NCI-H2107 treated with DMSO at 0.1 percent for 48 hours (cell line): Measurements from ENCODE around the gene KCNA10.
A peak's percentile ranks its signal among the peaks of the same experiment; 100 is the strongest.

Experiments used
- DNase-seq: peaks from one replicate; lab custom pipeline; 2025; ENCODE audit not compliant: unreplicated experiment; lab: John Stamatoyannopoulos, UW

KCNA10 gene

DNA sequence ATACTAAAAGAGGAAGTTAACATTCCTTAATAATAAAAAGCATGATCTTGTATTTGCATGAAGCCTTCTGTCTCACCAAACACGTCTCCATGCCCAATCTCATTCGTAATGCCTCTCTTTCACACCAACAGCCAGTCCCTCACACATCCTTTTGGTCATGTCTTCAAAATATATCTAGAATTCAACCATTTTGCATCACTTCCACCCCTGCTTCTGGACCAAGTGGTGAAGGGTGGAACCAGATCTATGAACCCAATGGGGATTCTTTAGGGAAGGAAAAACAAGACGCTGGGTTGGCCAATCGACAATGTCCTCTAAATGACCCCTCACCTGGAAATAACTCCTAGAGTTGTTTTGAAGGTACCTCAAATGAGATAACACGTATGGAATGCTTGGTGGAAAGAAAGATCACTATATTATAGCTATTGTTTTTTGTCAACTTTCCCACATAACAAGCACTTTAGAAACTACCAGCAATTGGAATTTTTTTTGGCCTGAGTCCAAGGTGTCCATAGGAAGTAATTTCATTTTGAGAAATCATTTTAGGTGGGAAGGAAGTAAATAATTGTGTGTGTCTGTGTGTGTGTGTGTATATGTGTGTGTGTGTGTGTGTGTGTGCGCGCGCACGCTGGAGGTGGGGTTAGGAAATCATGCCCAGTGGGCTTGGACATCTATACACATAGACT is at the start of gene KCNA10:
KCNA10 (minus strand) TSS at position 51 of the 686 bp plus-strand sequence. CDS start 388 bp downstream, outside the sequence.
- no peak for DNase-seq

DNA sequence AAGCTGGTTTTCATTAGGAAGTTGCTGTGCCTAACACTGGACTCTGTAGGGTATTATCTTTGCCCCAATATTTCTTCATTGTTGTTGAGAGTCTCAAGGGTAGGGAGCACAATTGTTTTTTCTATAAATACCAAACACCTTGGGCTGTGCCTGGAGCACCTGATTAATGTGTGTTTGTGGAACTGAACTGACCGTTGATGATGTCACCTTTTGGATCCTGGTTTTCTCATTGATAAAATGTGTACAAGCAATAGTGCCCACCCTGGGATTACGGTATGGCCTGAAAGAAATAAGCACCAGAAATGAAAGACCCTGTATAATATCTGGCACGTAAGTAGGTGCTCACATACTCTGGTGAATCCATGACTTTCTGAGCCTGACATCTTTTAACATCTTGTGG is 47.9 kb upstream of the KCNA10 start:
- no peak for DNase-seq

DNA sequence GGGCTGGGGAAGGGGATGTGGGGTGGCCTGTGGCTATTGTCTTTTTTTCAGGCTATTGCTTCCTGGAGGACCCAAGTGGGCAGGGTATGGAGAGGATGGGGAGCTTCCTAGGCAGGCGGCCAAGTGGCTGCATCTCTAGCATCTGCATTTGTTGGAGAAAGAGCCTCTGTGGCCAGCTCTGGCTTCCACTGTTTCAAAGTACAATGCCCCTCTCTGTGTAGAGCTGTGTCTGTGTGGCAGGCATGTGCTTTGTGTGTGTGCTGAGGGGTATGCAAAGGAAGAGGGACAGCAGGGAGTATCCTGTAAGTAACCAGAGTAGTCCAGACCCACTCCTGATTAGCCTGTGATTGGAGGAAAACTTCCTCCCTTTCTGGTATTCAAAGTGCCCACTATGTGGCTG is 46.6 kb upstream of the KCNA10 start:
- DNase-seq = peak; percentile 6

DNA sequence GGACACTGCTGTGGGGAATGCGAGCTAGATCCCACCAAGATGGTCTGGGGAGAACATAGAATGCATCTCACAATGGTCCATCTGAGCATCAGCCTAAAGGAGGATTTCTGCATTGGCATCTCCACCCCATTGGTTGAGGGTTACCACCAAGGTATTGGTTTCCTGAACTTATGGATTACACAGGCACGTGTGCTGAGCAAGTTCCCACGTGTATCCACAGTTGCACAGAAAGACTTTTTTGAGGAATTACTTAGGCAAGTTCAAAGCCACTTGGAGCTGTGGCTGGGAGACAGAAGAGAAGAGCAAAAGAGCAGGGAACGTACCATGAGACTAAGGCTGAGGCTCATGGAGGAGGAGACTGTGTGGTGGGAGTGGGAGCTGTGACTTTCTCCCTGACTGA is 44.1 kb upstream of the KCNA10 start:
- DNase-seq = no peak

DNA sequence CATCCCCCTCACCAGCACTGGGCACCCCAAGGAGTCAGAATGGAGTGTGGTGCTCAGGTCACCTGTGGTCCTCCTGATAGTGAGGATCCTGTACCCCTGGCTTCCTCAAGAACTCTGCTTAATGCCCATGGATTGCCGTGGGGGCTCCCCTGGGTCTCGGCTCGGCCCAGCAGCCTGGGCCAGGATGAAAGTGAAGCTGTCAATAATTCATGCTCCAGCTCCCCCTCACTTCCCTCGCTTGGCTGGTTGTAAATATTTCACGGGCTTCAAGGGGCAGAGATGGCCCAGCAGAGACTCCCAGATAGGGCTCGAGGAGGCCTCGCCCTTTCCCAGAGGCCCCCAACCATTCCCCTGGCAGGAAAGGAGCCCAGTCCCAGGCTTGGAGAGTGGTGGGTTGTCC is 42.6 kb upstream of the KCNA10 start:
- DNase-seq = no peak

DNA sequence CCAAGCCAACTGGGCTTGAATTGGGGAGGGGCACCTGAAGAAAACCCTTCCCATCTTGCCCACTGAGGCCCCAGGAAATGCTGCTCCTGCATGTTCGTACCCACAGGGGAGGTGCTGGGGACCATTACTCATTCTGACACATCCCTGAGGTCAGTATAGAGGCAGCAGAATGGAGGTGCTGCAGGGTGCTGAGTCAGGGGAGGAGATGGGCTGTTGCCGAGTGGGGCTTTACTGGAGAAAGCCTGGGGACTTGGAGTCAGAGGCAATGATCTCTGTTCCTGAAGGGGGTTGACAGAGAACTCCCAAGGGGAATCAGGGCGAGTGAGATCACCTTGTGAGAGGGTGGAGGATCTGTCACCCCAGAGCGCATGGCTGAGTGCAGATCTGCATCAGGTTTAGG is 40.2 kb upstream of the KCNA10 start:
- DNase-seq = no peak

DNA sequence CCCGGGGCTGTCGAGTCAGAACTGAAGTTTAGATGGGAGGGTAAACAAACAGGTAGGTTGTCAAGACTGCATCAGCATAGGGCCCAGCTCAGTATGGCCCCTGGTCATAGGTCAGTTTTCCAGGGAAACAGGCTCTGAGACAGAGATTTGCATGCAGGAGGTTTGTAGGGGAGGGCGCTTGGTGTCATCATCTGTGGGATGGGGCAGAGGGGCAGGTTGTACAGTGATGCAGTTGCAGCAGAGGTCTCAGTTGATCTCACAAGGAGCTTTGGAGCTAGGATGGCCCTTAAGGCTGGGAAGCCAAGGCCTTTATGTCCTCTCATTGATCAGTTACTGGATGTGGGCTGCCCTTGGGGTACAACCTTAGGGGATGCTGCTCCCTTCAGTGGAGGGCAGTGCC is 38.5 kb upstream of the KCNA10 start:
- no peak for DNase-seq

DNA sequence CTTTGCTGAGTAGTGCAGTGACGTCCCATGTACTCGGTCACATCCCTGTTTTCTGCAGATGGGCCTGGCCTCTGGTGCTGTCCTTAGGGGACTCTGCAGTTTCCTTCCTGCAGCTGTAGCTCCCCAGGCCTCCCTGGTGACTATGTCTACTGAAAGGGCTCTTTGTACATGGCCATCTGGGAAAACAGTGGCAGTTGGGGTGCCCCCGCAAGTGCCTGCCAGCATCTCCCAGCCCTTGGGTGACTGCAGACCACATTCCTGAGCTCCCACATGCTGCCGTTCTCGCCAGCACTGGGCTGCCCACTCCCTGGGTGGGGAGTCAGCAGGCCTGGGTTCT is 37.5 kb upstream of the KCNA10 start:
- no peak for DNase-seq

DNA sequence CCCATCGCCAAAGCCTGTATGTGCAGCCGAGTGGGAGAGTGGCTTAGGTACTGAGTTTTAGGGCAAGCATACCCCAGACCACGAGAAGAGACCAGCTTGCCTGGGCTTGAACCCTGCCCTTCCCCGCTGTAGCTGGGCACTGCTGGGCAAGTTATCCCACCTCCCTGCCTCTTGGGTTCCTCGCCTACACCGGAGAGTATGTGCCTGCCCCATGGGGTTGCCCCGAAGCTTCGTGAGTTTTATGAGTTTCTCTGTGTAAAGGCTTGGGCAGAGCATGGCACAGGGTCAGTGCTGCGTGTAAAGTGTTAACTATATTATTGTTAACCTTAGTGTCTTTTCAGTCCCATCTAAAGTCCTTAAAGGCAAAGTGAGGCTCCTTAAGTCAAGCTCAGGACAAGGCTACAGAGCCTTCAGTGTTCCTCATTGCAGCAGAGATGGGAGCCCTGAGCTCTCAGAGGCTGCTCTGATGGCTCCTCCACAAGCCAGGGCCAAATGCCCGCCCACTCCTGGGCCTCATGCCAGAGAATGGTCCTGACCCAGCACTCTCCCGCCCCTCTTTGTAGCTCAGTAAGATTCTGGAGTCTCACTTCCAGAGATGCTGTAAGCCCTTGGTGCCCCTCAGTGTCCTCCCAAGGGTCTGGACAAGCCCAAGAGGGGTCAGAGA is 37.0 kb upstream of the KCNA10 start:
- DNase-seq = no peak

DNA sequence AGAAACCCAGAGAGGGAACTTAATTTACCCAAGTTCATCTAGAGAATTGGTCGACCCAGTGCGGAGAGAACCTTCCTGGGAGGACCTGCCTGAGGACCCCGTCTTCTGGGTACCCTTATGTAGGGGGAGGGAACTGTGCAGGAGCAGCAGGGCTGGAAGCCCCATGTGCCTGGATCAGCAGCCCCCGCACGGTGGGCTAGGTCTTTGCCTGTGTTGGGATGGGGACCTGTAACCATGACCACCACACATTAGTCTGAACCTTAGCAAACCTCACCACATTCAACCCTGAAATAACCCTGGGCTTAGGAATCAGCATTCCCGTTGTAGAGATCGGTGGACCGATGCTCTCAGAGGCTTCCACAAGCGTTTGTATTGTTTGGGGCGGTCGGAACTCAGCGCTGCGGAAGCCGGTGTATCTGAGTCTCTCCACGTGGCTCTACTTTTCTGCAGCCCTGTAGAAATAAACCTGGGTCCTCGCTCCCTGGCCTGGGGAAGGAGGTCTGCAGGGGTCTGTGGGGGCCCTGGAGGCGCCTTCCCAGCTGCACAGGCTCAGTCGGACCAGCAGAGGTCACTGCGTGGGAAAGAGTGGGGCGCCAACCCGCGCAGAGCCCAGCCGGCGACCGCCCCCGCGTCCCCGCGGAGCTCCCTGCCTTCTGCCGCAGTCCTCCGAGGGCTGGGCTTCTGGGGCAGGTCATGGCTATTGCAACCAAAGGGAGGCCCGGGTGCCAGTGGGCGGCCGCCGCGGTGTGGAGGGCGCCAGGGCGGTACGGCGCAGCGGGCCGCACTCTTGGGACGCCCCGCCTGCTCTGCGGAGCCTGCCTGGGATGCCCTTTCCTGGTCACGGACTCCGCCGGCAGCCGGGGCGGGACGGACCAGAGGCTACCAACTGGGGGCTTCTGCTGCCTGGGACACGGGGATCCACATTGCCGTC is 36.2 kb upstream of the KCNA10 start:
- DNase-seq = no peak

DNA sequence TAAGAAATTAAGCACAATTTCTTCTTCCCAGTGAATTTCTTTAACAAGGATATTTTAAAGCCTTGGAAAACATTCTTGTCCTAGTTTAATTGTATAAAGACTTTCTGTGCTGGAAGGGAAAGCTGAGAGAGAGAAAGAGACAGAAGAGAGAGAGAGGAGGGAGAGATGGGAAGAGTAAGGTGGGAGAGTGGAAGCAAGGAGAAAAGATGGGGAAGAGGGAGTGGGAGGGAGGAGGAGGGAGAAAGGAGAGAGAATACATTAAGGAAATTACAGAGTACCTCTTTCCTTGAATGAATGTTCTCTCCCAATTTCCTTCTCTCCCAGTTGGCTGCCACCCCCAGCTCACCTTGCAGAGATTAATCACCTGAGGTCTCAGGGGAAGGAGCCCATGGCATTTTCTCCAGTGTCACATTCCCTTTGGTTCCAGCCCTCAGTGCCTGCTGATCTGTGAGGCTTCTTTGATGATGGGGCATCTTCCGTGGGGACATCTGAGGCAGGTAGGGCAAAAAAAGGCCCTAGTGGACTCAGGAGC is 32.4 kb upstream of the KCNA10 start:
- DNase-seq = no peak

DNA sequence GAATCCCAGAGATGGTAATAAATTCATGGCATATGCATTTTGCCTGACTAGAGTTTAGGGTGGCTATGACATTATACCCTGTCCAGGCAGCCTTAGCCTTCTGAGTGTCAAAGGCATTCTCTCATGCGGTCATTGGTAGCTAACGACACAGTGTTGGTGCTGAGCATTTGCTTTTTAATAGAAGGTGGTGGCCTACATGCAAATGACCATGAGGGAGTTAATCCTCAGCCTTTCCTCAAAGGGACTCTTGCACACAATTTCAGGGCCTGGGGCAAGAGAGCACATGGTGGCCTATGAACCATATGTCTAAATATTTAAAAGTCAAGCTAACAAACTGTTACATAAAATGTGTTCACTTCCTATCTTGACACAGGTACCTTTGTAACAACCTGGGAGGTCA is 30.9 kb upstream of the KCNA10 start:
- DNase-seq = no peak

DNA sequence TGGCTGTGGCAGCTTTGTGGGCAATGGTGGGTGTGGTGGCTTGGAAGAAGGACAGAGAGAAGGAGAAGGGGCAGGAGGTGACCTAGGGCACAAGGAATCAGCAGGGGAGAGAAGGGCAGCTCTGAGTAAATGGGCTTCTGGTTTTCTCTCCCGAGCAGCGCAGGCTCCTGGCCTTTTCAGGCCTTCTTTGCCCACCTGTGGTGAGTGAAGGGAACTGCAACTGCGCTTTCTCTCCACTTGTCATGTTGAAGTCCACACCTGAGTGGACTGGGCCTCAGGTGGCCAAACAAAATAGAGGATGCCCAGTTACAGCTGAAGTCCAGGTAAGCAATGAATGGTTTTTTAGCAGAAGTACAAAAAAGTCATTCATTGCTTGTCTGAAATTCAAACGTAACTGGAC is 29.4 kb upstream of the KCNA10 start:
- DNase-seq = peak; percentile 24

DNA sequence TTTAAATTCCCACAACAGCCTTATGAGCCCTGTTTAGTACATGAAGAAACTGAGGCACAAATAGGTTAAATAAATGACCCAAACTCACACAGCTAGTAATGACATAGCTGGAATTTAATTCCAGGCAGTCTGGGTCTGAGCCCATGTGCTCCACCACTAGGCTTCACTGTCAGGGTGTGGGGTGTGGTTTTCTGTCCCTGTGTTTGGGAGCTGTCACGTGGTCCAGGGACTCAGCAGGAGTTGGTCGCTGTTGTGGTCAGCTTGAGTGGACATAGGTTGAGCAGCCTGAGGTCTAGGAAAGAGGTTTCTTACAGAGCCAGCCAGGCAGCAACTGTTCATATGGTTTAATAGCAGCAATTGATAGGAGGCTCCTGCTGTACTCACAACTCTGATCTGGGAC is 28.0 kb upstream of the KCNA10 start:
- no peak for DNase-seq

DNA sequence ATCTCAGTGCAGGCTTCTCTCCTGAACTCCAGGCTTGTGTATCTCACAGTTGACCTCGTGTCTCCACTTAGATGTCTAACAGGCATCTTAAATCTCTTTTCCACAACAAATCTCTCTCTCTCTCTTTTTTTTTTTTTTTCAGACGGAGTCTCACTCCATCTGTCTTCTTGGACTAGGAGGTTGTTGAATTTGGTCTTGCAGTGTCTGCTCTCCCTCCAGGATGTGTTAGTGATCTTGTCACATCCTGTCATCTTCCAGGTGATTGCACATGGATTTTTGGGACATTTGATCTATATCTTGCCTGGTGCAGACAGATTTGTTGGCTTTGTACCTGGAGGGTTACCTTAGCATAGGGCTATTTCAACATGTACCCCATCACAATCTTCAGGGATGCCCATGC is 26.5 kb upstream of the KCNA10 start:
- no peak for DNase-seq

DNA sequence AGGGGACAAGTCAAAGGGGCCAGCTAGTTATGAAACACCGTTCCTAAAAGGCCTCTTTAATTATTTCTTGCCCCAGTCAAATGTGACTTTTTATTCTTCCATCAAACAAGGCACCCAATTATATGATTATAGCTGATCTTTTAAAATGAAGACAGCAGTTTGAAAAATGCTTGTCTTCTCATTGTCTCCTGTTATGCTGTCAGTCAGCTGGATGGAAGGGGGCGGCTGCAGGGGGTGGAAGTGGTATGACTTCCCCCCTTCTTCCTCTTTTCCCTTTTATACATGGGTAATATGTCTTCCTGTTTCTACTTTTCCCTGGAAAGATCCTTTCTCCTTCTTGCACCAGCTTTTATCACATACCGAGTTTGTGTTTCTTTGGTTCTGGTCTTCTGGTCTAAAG is 25.8 kb upstream of the KCNA10 start:
- DNase-seq = no peak

DNA sequence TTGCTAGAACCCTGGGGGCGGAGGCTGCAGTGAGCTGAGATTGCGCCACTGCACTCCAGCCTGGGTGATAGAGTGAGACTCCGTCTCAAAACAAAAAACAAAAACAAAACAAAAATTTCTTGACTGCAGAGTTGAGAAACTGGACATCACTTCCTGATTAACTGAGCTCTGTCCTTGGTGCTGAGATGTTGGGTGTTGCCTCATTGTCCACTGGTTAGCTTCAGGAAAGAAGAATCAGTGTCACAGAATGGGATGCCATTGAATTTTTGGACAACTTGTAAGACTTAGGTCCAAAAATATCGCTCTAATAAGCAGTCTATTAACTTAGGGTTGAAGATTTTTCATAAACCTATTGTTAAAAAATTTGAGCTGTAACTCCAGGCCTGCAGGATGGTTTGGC is 23.8 kb upstream of the KCNA10 start:
- DNase-seq = no peak

DNA sequence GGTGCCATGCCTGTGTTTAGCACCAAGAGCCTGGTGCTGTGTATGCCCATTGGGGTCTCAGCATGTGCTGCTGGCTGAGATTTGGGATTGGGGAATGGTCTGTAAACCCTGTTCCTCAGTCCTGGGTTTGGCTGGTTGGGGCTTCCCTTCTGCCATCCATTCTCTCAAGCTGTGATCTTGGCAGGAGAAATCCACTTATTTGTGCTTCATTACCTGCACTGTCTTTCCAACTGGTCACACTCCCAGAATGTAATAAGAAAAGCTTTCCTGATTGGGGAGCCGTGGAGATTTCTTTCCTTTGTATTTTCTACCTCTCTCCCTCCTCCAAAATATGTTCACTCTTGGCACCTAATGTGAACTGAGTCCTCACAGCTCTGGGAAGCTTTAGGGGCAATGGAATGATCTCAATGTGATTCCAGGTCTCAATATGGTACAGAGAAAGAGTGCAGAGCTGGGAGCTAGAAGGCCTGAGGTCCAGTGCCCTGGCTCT is 23.0 kb upstream of the KCNA10 start:
- no peak for DNase-seq

DNA sequence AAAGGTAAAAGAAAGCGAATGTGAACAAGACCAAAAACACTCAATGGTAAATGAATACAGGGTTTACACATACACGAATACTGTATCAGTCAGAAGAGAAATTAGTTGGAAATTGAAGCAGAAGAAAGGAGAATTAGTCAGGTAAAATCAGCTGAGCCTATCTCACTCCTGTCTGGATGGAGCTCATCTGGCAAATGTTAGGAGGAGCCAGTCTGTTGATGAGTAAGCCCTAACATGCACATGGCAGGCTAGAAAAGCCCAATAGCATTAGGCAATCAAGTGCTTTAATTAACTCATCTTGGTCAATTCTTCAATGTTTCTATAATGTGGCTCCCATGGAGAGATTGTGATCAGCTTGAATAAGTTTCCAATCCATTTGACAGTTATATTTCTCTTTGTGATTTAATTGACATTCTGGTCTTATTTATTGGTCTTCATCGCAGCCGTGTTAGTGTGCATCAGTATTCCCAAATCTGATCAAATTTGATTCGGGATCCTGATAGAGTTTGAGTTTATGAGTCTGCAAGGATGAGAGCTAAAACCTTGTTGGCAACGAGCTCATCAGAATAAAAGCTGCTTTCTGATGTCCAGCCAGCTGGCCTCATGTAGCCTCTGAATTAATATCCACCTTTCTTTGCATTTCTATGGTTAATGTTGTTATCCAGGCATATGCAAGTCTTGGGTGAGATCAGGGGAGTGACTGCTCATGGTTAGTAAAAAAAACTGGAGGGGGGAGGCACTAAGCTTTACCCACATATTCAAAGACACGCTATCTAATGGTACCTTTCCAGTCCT is 22.1 kb upstream of the KCNA10 start:
- no peak for DNase-seq

DNA sequence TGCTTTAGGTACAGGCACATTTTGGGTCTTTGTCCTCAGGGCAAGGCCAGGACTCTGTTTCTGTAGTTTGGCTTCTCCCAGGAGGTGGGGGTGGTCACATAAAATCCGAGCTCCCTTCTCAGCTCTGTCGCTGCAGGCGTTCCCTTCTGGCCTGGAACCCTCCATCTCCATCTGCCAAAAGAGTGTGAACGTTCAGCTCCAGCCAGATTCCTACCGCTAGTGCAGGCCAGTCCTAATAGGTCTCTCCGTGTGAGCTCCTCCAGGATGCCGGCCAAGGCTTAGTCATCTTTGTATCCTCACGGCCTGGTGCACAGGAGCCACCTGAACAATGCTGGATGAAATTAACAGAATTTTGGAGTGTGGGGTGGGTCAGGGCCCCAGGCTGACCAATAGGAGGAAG is 19.9 kb upstream of the KCNA10 start:
- no peak for DNase-seq

DNA sequence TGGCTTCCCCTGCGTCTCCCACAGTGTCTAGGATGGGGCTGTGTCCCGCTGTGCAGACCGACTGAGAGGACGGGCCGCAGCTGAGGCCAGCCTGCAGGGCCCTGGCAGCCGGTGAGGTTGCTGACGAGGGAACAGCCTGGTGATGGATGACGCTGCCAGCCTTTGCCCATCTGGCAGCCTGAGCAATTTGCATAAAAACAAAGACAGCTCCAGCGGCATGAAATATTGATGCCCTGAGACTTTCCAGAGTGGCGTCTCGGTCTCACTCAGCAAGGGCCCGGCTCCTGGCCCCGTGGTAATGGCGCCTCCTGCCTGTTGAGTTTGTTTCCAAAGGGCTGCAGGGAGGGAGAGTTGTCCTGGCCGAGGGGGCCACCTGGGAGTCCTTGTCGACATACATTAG is 19.1 kb upstream of the KCNA10 start:
- DNase-seq = peak; percentile 79
